Measurements from ENCODE around the gene PRDM16.

- no peak for TF ChIP-seq CTCF (IDR thresholded peaks at IDR 0.05)
- no peak for TF ChIP-seq POLR2A (IDR thresholded peaks at IDR 0.05)
These were observed 270.9 kb downstream of the PRDM16 start for GRCh38 chr1:3339856-3340255.
